Stimulated activated naive CD8-positive, alpha-beta T cell treated with anti-CD3 and anti-CD28 coated beads, Interleukin-15, Interleukin-2, amounts not matched to agents 100 U/mL and 50 U/mL, for 24 hours (primary cell): ENCODE data around the gene POU2F1.
A peak's percentile ranks its signal among the peaks of the same experiment; 100 is the strongest.
"Not testable (repeated sequence)": the region's sequence is repeated elsewhere in the genome, so short reads cannot be mapped to it uniquely, and the experiment has no call there.

Source experiments
- ATAC-seq: fragments of 150-1000 bp; cut with Tn5 transposase; one replicate; pipeline ENCODE4 v1.10.0; 2021
- DNase-seq: peaks from one replicate; pipeline ENCODE4 v3.0.0; 2021

The POU2F1 gene

DNA sequence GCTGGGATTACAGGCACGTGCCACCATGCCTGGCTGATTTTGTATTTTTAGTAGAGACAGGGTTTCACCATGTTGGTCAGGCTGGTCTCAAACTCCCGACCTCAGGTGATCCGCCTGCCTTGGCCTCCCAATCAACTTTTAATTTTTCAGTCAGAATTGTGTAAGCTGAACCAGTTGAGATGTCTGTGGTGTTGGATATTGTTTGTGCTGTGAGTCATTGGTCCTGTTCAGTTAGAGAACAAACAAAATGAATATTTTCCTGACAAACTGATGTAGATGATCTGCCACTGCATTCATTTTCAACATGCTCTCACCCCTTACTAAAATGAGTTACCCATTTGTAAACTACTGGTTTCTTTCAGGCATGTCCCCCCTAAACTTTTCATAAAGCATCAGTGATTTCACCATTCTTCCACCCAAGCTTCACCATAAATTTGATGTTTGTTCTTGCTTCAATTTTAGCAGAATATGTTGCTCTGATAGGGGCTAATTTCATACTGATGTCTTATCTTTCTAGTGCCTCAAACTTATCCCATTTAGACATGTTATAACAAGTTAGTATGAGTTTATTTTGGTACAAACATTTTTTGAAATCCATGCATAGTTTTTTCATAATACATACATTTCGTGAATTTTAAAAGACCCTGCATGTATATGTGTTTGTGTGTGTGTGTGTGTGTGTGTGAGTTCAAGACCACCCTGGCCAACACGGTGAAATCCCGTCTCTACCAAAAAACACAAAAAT lies 15.2 kb upstream of the POU2F1 start:
- not testable (repeated sequence) for ATAC-seq, DNase-seq

DNA sequence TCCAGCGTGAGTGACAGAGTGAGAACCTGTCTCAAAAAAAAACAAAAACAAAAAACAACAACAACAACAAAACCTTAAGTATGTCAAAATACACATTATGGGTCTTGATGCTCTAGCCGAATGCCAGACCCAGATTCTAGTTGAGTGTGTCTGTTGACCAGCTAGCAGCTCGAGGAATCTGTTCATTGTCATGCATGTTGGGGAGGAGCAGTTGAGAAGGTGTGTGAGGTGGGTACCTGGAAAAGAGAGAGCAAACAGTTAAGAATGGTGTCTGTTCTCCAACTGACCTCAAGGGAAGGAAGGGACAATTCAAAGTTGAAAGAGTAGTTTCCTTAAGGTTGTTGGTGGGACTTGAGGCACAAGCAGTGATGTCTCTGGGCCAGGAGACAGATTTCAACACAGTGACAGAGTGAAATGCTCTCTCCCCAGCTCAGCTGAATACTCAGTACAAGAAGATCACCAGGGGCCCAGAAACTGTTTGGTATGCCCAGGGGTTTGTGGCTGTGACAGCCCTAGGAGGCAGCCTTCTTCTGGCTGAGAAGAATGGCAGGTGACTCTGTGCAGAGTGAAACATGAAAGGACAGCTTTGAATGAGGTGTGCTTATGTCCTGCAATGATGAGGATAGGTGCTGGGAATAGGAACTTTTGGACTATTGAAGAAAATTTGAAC lies 14.4 kb upstream of the POU2F1 start:
- no peak for ATAC-seq
- DNase-seq = no peak

DNA sequence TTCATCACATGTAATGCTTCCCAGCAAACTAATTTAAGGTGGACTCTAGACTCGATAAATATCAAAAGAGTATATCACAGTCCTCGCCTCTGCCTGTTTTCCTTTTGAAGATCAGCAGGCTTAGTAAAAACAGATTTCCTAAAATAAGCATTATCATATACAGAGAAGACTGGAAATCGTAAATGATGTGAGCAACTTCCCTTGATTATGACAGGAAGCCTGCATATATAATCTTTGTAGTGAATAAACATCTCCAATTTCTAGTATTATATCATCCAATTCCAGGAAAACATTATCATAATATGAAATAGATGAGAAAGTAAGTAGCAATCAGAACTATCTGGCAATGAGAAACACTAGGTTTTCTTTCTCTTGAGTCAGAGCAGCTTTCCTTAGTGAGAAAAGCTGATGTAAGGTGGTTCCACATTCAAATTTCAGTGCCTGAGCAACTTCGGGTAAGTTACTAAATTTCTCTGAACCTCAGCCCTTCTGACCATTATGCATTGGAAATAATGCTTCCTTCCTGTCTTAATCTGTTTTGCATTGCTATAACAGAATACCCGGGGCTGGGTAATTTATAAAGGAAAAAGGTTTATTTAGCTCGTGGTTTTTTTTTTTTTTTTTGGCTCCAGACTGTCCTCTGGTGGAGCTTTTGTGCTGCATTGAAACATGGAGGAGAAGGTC lies 12.6 kb upstream of the POU2F1 start:
- no peak for DNase-seq
- peak; percentile 65 for ATAC-seq

DNA sequence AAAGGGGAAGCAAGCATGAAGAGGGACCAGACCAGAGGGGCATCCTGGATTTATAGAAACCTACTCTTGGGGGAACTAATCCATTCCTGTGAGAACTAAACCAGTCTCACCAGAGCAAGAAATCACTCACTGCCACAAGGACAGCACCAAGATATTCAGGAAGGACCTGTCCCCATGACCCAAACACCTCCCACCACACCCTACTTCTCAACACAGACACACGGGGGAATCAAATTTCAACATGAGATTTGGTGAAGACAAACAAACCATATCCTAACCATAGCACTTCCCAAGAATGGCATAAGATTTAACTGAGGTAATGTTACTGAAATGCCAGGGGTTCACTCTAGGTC lies 12.1 kb upstream of the POU2F1 start:
- no peak for DNase-seq
- ATAC-seq = no peak

DNA sequence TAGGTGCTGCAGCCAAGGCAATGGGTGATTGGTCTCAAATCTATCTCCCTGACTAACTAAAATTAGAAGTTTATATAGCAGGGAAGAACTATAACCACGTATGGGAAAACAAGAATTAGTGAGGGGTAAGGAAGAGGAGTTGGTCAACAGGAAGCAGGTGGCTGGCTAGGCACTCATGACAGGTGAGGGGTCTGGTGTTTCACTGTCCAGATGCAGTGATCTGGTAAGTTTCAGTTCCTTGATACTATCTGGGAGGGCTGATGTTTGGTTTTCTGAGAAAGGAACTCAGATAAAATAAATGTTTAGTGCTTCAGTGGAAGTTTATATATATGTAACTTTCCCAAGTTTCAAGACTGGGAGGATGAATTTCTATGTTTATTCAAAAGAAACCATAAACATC lies 11.6 kb upstream of the POU2F1 start:
- ATAC-seq = no peak
- DNase-seq = no peak

DNA sequence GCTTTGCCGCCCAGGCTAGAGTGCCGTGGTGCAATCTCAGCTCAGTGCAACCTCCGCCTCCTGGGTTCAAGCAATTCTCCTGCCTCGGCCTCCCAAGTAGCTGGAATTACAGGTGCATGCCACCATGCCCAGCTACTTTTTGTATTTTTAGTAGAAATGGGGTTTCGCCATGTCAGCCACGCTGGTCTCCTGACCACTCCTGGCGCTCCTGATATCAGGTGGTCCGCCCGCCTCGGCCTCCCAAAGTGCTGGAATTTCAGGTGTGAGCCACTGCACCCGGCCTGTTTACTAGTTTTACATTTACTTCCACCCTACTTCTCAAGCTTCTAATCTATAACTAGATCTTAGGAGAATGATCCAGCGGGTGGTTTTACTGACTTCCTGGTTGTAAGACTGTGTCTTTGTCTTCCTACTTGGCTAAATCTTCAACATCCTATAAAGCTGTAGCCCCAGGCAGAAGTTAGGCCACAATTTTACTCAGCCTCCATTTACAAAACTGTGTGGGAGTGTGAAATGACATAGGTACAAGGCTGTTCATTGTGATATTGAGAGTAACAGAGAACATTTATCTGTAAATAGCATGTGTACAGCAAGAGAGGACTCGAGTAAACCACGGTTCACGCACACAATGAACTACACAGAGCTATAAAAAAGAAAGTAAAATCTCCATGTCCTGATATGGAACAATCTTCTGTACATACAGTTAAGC lies 9.6 kb upstream of the POU2F1 start:
- ATAC-seq (no peak), DNase-seq (no peak)

DNA sequence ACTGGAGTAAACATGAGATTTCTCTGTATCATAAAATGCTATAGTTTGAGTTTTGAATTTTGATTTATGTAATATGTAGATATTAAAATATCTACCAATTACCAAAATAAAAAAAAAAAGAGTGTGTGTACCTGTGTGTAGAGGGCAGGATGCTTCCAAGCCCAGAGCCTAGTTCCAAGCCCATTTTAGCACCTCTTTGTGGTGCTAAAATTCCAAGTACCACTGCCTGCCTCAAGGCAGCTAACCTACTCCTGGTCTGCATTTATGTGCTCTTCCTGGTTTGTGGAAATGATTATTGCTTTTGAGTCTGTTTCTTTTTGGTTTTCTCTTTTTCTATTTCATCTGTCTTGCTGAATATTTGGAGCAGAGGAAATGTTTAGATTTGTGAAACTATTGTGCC lies 8.7 kb upstream of the POU2F1 start:
- DNase-seq (no peak), ATAC-seq (no peak)

DNA sequence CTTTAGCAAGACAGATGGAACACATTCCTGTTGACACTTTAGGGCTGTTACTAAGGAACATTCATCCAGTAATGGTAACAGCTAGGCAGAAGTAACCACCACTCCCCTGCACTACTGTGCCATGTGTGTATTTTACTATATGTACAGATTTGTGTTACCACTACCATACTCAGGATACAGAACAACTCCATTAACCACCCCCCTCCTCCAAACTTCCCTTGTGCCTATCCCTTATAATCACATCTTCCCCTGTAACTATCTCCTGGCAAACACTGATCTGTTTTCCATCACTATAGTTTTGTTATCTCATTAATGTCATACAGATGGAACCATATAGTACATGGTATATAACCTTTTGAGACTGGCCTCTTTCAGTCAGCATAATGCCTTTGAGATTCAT lies 3.9 kb upstream of the POU2F1 start:
- ATAC-seq (no peak), DNase-seq (no peak)

DNA sequence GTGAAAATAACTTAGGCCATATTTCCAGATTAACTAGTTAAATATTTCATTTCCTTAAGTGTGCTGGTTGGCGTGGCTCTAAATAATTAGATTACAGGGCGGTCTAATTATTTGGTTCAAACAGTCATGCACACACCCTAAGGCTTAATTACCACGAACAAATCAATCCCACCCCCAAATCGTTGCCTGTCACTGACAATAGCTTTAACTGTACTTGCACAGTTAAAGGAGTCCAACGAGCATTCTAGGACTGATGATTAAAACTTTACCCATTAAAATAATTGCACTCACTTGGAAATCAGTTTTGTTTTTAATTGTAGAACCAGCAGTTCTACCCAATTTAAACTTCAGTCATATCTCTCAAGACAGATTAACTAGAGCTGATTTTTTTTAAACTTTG lies 1.5 kb upstream of the POU2F1 start:
- ATAC-seq (no peak), DNase-seq (no peak)

DNA sequence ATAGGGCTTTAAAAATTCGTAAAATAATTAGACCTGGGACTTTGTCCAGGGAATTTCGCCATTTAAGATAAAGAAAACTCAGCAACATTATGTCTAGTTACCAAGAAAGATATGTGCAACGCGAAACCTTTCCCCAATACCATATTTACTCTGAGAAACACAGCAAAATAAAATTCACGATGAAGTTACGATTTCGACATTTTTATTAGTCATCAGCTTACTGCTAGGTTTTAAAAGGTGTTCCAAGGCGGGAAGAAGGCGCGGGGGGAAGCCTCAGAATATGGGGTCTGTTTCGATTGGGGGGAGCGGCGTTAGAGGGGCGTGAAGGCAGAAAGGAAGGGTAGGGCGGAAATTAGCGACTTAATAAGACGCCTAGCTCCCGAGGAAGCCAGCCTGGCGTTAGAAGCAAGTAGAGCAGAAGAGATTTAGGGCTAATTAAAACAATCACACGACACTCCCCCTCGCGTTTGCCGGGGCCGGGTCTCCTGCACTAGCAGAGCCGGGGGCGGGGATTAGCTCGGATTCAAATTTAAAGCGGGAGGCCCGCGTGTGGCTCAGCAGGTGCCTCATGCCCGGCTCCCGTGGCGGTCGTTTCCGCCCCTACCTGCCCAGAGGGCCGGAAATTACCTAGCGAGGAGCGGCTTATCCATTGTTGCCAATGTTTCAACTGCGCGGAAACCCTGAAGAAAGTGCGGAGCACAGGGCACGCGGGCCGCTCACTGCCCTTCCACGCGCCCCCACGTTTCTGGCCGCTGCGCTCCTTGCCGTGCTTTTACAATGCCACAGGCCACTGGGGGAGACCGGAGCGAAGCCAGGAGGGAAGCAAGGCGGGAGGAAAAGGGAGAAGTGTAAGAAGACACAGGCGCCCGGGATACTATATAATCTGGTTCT lies 795 bp upstream of the POU2F1 start:
- ATAC-seq (peak; percentile 51), DNase-seq (peak; percentile 91)

DNA sequence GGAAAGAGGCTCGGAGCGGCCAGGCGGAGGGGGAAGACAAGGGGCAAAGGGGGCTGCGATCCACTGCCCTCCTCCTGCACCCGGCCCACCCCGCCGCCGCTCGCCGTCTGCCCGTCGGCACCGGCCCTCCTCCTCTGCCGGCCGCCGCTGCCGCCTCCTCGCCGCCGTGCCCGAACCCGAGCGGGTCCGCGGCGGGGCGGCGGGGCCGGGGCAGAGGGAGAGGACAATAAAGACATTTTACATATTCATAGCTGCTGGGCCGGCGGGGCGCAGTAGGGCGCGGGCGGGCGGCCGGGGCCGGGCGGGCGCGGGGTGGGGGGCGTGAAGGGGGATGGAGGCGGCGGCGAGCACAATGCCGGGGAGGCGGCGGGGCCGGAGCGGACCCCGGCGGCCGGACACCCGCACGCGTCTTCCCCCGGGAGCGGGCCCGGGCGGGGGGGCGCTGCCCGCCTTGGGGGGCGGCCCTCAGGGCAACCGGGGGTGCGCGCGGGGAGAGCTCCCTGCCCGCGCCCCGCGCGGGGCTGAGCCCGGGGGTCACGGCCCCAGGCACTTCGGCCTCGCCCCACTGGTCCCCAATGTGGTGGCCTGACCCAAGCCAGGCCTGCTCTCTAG lies 546 bp downstream of the POU2F1 start:
- peak; percentile 50 for DNase-seq
- ATAC-seq = no peak

DNA sequence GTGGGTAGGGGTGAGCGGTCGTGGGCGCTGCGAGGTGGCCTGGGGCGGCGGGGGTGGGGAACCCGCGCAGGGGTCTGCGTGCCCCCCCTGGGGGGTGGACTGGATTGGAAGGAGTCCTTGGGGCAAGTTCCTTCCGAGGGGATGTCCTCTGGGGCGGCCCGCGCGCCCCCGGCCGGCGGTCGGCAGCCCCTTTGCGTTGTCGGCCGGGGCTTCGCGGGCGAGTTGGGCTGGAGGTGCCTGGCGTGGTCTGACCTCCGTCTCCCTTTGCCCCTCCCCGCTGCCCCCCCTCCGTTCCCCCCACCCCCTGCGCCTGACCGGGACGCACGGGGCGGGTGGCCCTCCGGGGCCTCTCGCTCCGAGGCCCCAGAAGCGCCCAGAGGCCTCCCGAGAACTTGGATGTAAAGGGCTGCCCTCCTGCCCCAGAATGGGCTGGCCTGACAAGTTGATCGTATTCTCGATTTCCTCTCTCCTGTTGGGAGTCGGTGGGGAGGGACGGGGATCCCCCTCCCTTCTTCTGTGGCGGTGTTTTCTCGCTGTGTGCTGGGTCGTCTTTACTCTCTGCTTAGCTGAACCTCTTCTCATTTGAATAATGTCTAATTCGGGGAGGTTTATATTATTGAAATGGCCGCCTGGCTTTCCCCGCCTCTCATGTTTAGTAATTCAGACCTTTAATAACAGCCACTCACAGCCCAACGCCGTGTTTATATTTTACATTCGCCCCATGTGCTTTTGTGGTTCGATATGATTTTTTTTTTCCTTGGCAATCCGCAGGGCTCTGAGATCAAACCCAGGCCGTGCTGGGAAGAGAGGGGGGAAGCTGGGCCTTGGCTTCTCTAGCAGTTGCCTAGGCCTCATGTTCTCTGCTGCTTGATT lies 1.3 kb downstream of the POU2F1 start:
- ATAC-seq = peak; percentile 77
- DNase-seq = peak; percentile 76

DNA sequence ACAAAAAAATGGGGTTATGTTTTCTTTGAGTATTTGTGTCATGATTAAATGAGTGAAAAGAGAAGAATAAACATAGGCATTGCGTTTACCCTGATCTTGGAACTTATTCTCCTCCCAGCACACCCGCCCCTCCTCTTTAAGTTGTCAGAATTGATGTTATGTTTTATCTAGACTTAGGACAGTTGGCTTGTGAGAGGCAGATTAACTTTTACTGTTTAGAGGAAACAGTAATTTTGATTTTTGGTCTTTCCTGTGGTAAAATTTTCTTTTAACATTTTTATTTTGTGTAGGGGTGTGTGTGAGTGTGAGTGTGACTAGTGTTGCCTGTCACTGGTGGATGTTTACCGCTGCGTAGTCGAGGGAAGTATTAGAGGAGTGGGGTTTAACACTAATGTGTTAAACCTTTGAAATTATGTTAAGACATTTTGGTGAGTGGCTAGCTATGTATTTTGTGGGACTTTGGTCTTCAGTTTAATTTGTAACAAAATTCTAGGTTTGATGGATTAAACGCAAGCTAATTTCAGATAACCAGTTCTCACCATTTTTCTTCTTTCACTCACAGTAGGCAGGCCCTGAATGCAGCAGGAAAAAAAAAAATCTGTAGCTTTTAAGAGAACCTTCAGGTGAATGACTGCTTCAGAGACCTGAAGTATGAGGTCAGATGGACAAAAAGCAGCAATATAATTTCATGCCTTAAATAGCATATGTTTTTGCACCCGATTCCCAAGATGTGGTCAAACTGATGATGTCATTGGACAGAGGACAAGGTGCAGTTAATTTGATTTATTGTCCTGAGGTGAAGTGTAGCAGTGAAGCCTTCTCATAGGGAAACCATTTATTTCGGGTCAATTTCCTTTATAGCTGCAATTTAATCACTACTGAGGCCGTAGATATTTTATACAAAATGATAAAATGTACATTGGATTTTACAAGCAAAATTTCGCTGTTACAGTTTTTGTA lies 2.7 kb downstream of the POU2F1 start:
- DNase-seq = no peak

DNA sequence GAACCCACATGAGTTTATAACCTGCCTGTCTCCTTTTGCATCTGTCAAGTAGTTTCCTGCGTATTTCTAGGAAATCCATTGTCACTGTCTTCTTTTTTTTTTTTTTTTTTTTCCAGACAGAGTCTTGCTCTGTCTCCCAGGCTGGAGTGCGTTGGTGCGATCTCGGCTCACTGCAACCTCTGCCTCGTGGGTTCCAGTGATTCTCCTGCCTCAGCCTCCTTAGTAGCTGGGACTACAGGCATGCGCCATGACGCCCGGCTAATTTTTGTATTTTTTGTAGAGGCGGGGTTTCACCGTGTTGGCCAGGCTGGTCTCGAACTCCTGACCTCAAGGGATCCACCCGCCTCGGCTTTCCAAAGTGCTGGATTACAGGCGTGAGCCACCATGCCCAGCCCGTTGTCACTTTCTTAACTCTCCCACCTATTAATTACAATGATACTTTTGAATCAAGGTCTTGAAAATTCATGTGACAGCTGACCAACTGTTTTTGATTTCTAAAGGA lies 4.1 kb downstream of the POU2F1 start:
- not testable (repeated sequence) for DNase-seq

More for the DNA sequence above, 2.7 kb downstream of the POU2F1 start:
- no peak for ATAC-seq

DNA sequence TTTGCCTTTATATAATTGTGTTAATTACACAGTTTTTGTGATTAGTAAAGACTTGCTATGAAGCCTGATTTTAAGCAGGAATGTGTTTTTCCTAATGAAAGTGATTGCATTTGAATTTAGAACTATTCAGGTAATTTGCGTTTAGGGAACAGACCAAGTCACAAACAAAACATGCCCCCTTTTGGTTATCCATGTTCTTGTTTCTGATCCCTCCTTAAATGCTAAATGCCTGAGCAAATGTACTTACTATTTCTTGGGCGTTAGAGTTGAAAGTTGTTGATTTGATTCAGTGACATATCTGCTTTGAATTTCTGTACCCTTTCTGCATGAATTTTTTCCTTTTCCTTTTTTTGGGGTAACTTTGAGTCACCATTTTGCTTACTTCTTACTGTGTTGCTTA lies 5.2 kb downstream of the POU2F1 start:
- DNase-seq (no peak), ATAC-seq (no peak)

More for the DNA sequence above, 4.1 kb downstream of the POU2F1 start:
- ATAC-seq = not testable (repeated sequence)

DNA sequence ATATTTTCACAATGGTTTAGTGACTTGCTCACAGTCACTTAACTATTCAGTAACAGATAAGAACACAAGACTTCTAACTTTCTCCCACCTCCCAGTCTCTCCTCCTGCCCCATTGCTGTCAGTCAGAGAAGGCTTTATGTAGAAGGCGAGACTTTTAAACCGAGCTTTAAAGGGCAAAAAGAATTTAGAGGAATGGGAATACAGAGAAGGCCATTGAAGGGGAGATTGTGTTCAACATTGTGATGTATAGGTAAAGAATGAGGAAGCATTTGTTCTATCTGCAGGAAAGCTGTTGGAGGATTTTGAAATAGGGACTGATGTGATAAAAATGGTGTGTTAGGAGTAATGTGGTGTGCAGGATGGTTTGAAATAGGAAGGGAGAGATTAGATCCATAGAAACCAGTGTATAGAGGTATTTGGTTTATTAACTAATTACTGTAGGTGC lies 7.3 kb downstream of the POU2F1 start:
- no peak for ATAC-seq
- no peak for DNase-seq

DNA sequence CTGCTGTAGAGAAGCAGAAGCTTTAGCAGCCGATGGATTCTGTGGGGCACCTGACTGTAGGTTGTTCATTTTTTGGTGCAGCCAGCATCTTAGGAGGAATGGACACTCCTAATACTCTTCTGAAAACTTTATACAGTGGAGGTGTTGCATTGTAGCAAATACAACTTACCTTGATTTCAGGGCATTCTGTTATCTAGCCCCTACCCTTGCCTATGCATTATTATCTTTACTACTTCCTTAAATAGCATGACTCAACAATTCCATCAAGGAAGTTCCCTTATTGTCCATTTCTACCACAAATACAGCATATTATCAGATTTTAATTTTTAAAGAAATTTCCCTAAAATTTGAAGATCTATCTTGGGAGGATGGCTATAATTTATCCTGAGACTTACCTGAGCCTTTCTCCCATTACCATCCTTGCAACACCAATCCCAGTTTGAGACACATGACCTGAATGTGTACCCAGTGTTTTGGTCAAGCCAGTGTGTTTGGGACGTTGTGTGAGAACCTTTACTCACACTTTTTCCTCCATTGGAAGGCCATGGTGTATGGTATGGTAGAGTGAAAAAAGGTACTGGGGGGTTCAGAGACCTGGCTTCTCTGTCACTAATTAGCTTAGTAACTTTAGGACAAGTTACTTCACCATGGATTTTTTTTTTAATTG lies 9.2 kb downstream of the POU2F1 start:
- DNase-seq = no peak
- no peak for ATAC-seq

DNA sequence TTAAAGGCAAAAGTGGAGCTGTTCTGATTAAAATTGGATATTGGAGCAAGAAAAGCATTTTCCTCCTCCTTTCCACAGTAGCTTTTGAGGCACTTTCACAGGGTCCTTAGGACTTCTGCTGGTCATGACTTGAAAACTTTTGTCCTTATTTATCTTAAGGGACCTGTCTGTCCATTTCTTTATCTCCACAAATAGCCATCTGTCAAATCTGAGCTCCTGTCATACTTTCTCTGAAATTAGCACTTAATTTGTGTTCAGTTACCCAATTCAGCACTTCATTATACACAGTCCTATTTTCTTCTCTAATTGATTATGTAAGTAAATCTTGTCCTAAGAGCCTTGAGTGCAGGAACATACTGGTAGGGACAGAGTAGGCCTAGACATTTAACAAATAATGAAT lies 9.8 kb downstream of the POU2F1 start:
- ATAC-seq (no peak), DNase-seq (no peak)
